GM23338 (cell line): ENCODE results near the gene NGFR. TPM values are rescaled to one million over a fixed set of nuclear protein-coding genes. Genes with fewer than 3 reads are reported as not detected.

Experiments used
- ATAC-seq: fragments of 200-7000 bp; cut with Tn5 transposase; 3 replicates; pipeline ENCODE4 v1.9.1; 2020
- DNase-seq: peaks from one replicate; pipeline ENCODE4 v3.0.0-alpha.2; 2015; ENCODE audit warnings: low spot score
- H2AFZ ChIP-seq: fragments of 200-600 bp; sonication (generic); 2 replicates; pipeline ENCODE4 v1.8.0; 2016; ENCODE audit warnings: antibody characterized with exemption, mild to moderate bottlenecking, moderate library complexity
- H3F3A ChIP-seq: fragments of 200-600 bp; sonication (generic); replicated peaks from 2 replicates; pipeline ENCODE4 v1.8.0; 2017; ENCODE audit warnings: antibody characterized with exemption, mixed run types, low read depth
- H3K27ac ChIP-seq: fragments of 200-600 bp; sonication (generic); 2 replicates; pipeline ENCODE4 v1.6.1; 2016; ENCODE audit warnings: low read depth
- H3K27me3 ChIP-seq: fragments of 200-600 bp; sonication (generic); 2 replicates; pipeline ENCODE4 v1.8.0; 2016; ENCODE audit warnings: mild to moderate bottlenecking, mixed run types, moderate library complexity; ENCODE audit not compliant: insufficient read depth
- H3K36me3 ChIP-seq: fragments of 200-600 bp; sonication (generic); 2 replicates; pipeline ENCODE4 v1.8.0; 2016; ENCODE audit warnings: mild to moderate bottlenecking; ENCODE audit not compliant: insufficient read depth
- H3K4me1 ChIP-seq: fragments of 200-600 bp; sonication (generic); 2 replicates; pipeline ENCODE4 v1.8.0; 2016; ENCODE audit warnings: mild to moderate bottlenecking, moderate library complexity; ENCODE audit not compliant: insufficient read depth
- H3K4me2 ChIP-seq: fragments of 200-600 bp; sonication (generic); 2 replicates; pipeline ENCODE4 v1.7.1; 2017; ENCODE audit warnings: mixed run types
- H3K4me3 ChIP-seq: fragments of 200-600 bp; sonication (generic); 2 replicates; pipeline ENCODE4 v1.6.1; 2016; ENCODE audit warnings: mixed run types
- H3K79me2 ChIP-seq: fragments of 200-600 bp; sonication (generic); replicated peaks from 2 replicates; pipeline ENCODE4 v1.8.0; 2017; ENCODE audit warnings: mild to moderate bottlenecking; ENCODE audit not compliant: insufficient read depth
- H3K9me2 ChIP-seq: fragments of 200-600 bp; sonication (generic); 2 replicates; pipeline ENCODE4 v1.8.0; 2017; ENCODE audit not compliant: insufficient read depth
- H4K20me1 ChIP-seq: fragments of 200-600 bp; sonication (generic); replicated peaks from 2 replicates; pipeline ENCODE4 v1.8.0; 2017; ENCODE audit warnings: mild to moderate bottlenecking; ENCODE audit not compliant: insufficient read depth
- H3K27ac Mint-ChIP-seq: 2 replicates; pipeline ENCODE4 v1.8.0; 2020; ENCODE audit warnings: inconsistent platforms, mild to moderate bottlenecking, moderate library complexity, mixed read lengths
- H3K27me3 Mint-ChIP-seq: 3 replicates; pipeline ENCODE4 v1.8.0; 2022; ENCODE audit warnings: low read depth, mild to moderate bottlenecking, moderate library complexity, mixed read lengths, inconsistent platforms; ENCODE audit not compliant: insufficient read depth, poor library complexity
- H3K36me3 Mint-ChIP-seq: 3 replicates; pipeline ENCODE4 v1.8.0; 2021; ENCODE audit warnings: low read depth, mild to moderate bottlenecking, inconsistent platforms, moderate library complexity, mixed read lengths
- H3K4me1 Mint-ChIP-seq: 3 replicates; pipeline ENCODE4 v1.8.0; 2020; ENCODE audit warnings: mild to moderate bottlenecking, inconsistent platforms, mixed read lengths
- H3K4me3 Mint-ChIP-seq: 3 replicates; pipeline ENCODE4 v1.8.0; 2021; ENCODE audit warnings: moderate library complexity, mild to moderate bottlenecking, inconsistent platforms, mixed read lengths
- H3K9me3 Mint-ChIP-seq: 3 replicates; pipeline ENCODE4 v1.8.0; 2020; ENCODE audit warnings: moderate library complexity, mild to moderate bottlenecking, inconsistent platforms, mixed read lengths
- CREB1 ChIP-seq: fragments of 250-450 bp; sonication (Bioruptor Pico); IDR thresholded peaks from 2 replicates; pipeline ENCODE4 v1.5.0; 2020; ENCODE audit warnings: low read depth, mild to moderate bottlenecking, moderate library complexity
- EZH2 ChIP-seq: fragments of 200-600 bp; sonication (generic); IDR thresholded peaks from one replicate; pipeline ENCODE4 v1.8.0; 2017; ENCODE audit warnings: antibody characterized with exemption, mild to moderate bottlenecking, low read depth; ENCODE audit not compliant: unreplicated experiment
- EZH2phosphoT487 ChIP-seq: fragments of 200-600 bp; sonication (generic); IDR thresholded peaks from one replicate; pipeline ENCODE4 v1.8.1; 2018; ENCODE audit warnings: antibody characterized with exemption; ENCODE audit not compliant: unreplicated experiment
- JUNB ChIP-seq: IDR thresholded peaks from one replicate; pipeline ENCODE4 v1.6.1; 2016; ENCODE audit warnings: antibody characterized with exemption; ENCODE audit not compliant: unreplicated experiment
- NANOG ChIP-seq: IDR thresholded peaks from 2 replicates; pipeline ENCODE4 v1.6.1; 2016; ENCODE audit warnings: antibody characterized with exemption, borderline replicate concordance
- POLR2AphosphoS5 ChIP-seq: IDR thresholded peaks from 2 replicates; pipeline ENCODE4 v1.6.1; 2016; ENCODE audit warnings: antibody characterized with exemption, low read depth
- STAT1 ChIP-seq: IDR thresholded peaks from one replicate; pipeline ENCODE4 v1.6.1; 2016; ENCODE audit warnings: antibody characterized with exemption; ENCODE audit not compliant: unreplicated experiment
- ZNF114 ChIP-seq: fragments of 250-450 bp; sonication (Bioruptor Pico); IDR thresholded peaks from 2 replicates; pipeline ENCODE4 v1.5.0; 2020; ENCODE audit warnings: mild to moderate bottlenecking, moderate library complexity
- ZNF331 ChIP-seq: fragments of 250-450 bp; sonication (Bioruptor Pico); IDR thresholded peaks from 2 replicates; pipeline ENCODE4 v1.5.0; 2020; ENCODE audit warnings: low read depth, mild to moderate bottlenecking, moderate library complexity
- polyA plus RNA-seq: library from polyadenylated mRNA; unstranded; fragments of >200 nt; fragmentation: Nextera tagmentation; extraction: Ambion mirVana; gene quantifications from 2 replicates; pipeline ENCODE4 v1.2.1, GENCODE V29; 2016
- total RNA-seq: library from RNA; depleted of rRNA; stranded (reverse); fragments of >200 nt; shearing (Covaris generic); gene quantifications from 2 replicates; pipeline ENCODE4 v1.2.3, GENCODE V29; 2014
- TF ChIP-seq, protein P1 (sequence below): IDR thresholded peaks from one replicate; pipeline ENCODE4 v1.6.1; 2018; ENCODE audit warnings: antibody characterized with exemption; ENCODE audit not compliant: unreplicated experiment

Gene NGFR
- total and polyA plus RNA-seq, 2 experiments from 2014 or later = 2.8 to 6.9 TPM

DNA sequence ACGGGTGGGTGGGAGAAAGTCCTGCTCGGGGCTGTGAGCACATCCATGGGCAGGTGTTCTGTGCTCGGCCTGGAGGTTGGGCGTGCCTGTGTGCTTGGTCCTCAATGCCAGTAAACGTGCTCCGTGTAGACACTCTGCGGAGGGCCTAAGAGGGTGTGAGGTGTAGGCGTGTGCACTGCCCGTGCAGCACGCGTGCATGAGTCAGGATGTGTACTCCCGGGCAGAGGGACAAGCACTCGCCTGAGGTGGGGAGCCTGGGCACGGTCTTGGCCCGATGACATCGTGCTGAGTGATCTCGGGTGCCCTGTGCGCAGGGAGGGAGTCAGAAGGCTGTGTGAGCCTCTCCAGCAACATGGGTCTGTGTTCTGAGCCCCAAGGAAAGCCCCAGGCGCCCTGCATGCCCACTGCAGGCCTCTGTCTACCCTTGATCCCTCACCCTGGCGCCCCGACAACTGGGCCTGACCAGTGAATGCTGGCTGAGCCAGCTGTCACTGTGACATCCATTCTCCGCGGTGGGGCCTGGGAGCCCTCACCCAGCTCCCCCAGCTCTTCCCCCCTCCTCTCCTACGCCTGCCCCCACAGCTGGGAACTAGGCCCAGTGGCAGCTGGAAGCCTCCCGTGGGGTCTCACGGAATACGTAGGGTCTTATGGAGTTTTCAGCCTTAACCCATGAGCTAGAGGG lies 57.1 kb downstream of the NGFR start:
- Histone ChIP-seq H3K36me3 (no peaks in the 10 kb centered on the region), H3K27me3 (no peaks in the 10 kb centered on the region; the same call in 1 of the 2 replicates), H4K20me1 (no peaks in the 10 kb centered on the region), H3F3A (no peaks in the 10 kb centered on the region), H3K4me3 (no peak overlapping the region), H3K27ac (no peak overlapping the region), H3K4me2 (no peak overlapping the region), H3K4me1 (no peaks in the 10 kb centered on the region; the same call in 1 of the 2 replicates), H3K9me2 (no peaks in the 10 kb centered on the region), H3K79me2 (no peaks in the 10 kb centered on the region), H2AFZ (no peak overlapping the region)
- Mint-ChIP-seq H3K27ac (no peak overlapping the region), H3K9me3 (no peaks in the 10 kb centered on the region), H3K27me3 (peaks cover 18% of the 10 kb centered on the region), H3K4me1 (peaks cover 15% of the 10 kb centered on the region), H3K4me3 (no peak overlapping the region), H3K36me3 (no peaks in the 10 kb centered on the region)
- TF ChIP-seq, protein P1, sequence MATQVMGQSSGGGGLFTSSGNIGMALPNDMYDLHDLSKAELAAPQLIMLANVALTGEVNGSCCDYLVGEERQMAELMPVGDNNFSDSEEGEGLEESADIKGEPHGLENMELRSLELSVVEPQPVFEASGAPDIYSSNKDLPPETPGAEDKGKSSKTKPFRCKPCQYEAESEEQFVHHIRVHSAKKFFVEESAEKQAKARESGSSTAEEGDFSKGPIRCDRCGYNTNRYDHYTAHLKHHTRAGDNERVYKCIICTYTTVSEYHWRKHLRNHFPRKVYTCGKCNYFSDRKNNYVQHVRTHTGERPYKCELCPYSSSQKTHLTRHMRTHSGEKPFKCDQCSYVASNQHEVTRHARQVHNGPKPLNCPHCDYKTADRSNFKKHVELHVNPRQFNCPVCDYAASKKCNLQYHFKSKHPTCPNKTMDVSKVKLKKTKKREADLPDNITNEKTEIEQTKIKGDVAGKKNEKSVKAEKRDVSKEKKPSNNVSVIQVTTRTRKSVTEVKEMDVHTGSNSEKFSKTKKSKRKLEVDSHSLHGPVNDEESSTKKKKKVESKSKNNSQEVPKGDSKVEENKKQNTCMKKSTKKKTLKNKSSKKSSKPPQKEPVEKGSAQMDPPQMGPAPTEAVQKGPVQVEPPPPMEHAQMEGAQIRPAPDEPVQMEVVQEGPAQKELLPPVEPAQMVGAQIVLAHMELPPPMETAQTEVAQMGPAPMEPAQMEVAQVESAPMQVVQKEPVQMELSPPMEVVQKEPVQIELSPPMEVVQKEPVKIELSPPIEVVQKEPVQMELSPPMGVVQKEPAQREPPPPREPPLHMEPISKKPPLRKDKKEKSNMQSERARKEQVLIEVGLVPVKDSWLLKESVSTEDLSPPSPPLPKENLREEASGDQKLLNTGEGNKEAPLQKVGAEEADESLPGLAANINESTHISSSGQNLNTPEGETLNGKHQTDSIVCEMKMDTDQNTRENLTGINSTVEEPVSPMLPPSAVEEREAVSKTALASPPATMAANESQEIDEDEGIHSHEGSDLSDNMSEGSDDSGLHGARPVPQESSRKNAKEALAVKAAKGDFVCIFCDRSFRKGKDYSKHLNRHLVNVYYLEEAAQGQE = no peak
- TF ChIP-seq CREB1 (no peak), NANOG (no peak), EZH2phosphoT487 (no peak), EZH2 (no peak), POLR2AphosphoS5 (no peak), ZNF114 (CRISPR knock-in tag) (no peak), ZNF331 (CRISPR knock-in tag) (no peak), STAT1 (no peak)
- no peak for ATAC-seq
- DNase-seq = no peak

DNA sequence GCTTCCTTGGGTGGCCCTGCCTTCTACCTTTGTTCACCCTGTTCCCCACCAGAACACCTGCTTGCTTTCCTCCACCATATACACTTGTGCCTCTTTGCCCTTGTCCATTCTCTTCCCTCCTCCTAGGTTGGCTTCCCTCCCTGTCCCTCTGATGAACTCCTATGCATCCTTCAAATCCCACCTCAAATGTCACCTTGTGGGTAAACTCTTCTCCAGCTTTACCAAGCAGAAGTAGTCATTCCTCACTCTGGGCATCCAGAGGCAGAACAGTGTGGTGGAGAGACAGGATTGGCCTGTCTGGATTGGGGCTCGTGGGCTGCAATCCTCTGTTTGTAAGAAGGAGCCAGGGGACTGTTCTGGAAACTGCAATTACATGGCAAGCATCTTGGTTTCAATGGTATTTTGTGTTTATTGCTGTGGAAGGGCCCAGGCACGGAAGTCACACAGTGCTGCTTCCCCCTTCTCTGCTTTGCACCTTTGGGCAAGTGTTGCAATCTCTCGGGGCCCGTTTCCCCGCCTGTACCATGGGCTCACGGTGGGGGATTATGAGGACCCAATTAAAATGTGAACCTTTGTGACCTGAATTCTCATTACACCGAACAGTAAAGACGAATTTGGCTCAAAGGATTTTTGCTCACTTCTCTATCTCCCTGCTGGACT lies 58.7 kb downstream of the NGFR start:
- no peak overlapping the region for H3K27ac ChIP-seq
- Mint-ChIP-seq H3K36me3 (no peaks in the 10 kb centered on the region), H3K9me3 (no peaks in the 10 kb centered on the region), H3K4me3 (no peak overlapping the region), H3K4me1 (peaks cover 12% of the 10 kb centered on the region), H3K27ac (no peak overlapping the region), H3K27me3 (peaks cover 14% of the 10 kb centered on the region)
- no peaks in the 10 kb centered on the region for H3F3A ChIP-seq
- no peaks in the 10 kb centered on the region for H3K9me2 ChIP-seq
- no peak overlapping the region for H3K4me2 ChIP-seq
- H3K4me1 ChIP-seq = no peaks in the 10 kb centered on the region; the same call in 1 of the 2 replicates
- H3K27me3 ChIP-seq = no peaks in the 10 kb centered on the region; the same call in 1 of the 2 replicates
- ATAC-seq (no peak), DNase-seq (no peak)
- H3K4me3 ChIP-seq = no peak overlapping the region
- H3K79me2 ChIP-seq = no peaks in the 10 kb centered on the region
- no peak for TF ChIP-seq JUNB
- TF ChIP-seq, protein P1 = no peak
- TF ChIP-seq EZH2phosphoT487 = no peak
- TF ChIP-seq EZH2 = no peak
- TF ChIP-seq NANOG = no peak
- TF ChIP-seq STAT1 = no peak
- no peak for TF ChIP-seq ZNF114 (CRISPR knock-in tag)
- H3K36me3 ChIP-seq = no peaks in the 10 kb centered on the region
- H4K20me1 ChIP-seq = no peaks in the 10 kb centered on the region
- no peak overlapping the region for H2AFZ ChIP-seq
